HG03066 (cell line): ENCODE results near the gene CAST.

Experiments used
- ATAC-seq: cut with Tn5 transposase; IDR thresholded peaks from one replicate; pipeline ENCODE4 v1.9.1; 2021; ENCODE audit warnings: low read depth; ENCODE audit not compliant: unreplicated experiment

CAST gene

DNA sequence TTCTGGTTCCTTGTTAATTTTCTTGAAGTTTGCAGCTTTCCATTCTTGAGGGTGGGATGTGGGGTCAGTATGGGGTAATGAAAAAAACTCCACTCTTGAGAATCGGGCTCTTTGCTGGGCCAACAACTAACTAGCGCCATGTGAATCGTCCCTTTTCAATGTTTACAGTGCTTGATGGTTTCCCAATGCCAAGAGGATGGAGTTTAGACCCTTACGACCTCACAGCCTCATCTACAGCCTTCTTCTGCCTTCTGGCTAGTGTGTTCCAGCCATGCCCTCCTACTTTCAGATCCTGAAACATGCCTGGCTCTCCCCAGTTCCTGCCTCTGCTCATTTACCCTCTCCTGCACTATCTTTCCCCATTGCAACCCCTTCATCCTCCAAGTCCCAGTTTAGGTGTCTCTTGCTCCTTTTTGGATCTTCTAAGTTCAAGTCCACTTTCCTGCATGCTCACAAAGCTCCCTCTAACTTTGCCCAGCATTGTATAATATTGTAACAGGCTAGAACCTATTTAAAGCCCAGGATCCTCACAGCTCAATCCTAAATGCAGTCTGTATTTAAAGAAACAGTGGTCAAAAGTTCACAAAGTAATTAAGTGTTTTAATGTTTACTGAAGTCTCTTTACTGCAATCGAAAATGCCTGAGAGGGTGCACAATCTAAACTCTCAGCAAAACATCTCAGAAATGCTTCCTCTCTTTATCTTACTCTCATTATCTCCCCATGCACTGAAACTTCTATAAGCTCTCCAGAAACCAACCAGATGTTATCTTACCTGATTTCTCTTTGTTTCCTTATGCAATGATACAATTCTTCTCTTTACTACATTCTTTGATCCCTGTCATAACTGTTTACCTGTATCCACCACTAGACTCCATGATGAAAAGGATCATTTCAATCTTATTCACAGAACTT lies 20.6 kb upstream of the CAST start:
- no peak for ATAC-seq

- no peak for ATAC-seq
Observed at GRCh38 chr5:96642281-96642640, 19.9 kb upstream of the CAST start.

- ATAC-seq: no peak
Observed at GRCh38 chr5:96645091-96645490, 17.1 kb upstream of the CAST start.

DNA sequence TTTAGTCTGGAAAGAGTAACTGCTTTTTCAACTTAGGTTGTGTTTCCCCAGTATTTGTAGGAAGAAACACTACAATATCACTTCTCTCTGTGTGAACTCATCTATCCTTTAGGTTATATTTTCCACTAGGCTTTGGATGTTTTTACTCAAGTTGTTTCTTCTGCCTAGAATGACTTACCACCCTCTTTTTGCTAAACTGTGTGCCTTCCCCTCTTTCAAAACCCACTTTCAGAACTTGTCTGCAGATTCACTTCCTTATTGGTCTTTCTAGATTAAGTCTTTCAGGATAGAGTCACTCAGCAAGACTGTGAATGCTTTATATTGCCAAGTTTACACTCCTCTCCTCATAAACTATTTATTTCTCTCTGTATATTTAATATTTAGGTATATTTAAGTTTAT lies 14.2 kb upstream of the CAST start:
- ATAC-seq: no peak

- no peak for ATAC-seq
Observed at GRCh38 chr5:96648593-96648992, 13.6 kb upstream of the CAST start.

DNA sequence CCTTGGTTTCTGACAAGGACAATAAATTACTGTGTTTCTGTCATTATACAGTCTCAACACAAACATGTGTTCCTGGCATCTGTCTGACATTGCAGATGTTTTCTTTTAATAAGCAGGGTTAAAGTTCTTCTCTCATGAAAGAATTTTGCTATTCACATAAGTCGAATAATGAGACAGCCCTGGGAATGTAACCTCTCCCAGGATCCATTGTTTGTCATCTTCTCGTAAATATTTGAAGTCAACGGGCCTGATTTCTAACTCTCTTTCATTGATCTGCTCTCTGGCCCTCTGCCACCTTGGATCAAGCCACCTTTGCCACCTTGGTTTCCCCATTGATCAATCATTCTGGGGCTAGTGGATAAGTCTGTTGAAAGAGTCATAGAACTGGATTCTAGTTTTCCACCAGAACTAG lies 12.9 kb upstream of the CAST start:
- ATAC-seq: no peak

GRCh38 chr5:96649681-96650540 lies 12.3 kb upstream of the CAST start:
- ATAC-seq: no peak

- no peak for ATAC-seq
Observed at GRCh38 chr5:96651047-96651446, 11.1 kb upstream of the CAST start.

DNA sequence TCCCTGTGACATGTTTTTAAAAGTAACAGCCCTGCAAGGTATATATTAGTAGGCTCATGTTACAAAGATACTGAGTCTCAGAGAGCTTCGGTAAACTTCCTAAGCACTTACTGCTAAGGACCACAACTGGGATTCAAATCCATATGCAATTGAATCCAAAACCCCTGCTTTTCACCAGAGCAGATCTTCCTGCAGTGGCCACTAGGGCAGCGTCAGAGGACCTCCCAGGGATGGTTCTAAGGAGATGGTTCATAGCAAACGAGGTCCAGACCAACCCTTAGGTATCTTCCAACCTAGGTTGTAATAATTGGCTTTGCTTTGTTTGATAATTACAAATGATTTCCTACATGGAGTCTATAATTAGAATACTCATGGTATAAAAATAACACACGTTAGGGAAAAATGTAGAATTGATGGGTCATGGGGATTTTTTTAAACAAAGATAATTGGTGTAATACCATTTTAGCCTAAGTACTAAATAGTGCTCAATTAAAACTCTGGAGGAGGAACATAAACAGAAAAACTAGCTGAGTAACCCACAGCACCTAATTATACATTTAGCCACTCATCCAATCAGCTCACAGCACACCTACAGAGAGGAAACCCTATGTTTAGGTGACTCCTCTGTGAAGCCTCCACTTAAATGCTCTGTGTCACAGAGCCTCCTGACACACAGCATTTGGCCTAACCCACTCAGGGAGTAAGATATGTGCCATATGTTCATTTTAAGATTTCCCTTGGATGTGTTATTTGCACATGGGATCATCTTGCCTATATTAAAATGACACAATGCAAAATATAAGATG lies 10.0 kb upstream of the CAST start:
- no peak for ATAC-seq

DNA sequence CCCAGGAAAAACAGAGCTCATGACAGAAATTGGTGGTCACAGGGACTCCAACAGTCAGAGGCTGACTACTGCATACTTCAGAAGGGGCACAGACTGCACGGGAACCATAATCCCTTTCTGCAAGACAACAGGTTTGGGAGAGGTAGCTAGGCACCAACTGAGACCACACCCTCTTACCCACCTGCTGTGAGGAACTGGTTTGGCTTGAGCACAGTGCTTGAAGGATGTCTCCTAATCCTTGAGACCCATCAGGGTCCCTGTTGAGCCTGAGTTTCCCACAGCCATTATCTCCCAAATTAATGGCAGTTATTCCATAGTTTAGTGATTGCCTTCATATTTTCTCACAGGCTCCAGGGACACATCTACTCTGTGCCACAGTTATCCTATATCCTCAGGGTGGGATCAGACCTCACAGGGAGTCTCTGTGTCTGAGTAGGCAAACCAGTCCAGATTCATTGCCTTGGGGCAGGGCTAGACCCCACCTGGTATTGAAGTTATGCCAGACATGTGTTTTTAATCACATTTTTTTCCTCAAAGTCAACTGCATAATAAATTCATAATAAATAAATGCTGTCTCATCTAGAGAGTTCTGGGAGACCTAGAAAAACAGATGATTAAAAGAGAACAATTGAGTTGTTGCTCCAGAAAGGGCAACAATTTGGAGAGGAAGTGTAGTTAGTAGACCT lies 9.3 kb upstream of the CAST start:
- ATAC-seq: no peak

DNA sequence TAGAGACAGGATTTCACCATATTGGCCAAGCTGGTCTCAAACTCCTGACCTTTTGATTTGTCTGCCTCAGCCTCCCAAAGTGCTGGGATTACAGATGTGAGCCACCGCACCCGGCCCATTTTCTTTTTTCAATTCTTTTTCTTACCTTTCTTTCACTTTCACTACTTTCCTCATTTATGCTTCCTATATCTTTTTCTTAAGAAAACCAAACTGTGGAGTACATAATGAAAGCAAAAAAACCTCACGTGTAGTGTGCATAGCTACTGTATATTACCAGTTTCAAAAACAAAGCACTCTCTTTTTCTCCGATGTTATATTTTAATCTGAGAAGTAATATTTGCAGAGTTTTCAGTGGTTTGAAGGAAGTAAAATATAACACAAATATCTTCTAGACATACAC lies 8.0 kb upstream of the CAST start:
- ATAC-seq: no peak

GRCh38 chr5:96655085-96655484 lies 7.1 kb upstream of the CAST start:
- ATAC-seq: no peak

DNA sequence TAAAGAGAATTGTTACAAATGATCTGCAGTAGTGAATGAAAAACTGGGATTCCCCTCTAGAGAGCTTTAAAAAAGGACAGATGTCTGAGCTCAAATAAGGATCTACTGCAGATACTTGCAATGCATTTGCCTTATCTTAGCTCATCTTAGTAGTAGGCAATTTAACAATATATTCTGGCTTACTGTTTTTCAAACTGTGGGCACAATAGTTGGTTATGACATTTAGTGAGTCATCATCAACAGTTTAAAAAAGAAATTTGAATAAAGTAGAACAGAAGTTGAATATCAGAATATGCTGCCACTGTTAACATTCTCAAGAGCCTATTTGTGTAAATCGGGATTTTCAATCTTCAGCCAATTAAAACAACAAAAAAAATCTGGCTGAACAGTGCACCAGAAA lies 6.7 kb upstream of the CAST start:
- no peak for ATAC-seq

- ATAC-seq: peak; percentile 57
Observed at GRCh38 chr5:96657068-96657467, 5.1 kb upstream of the CAST start.

GRCh38 chr5:96658272-96658671 lies 3.9 kb upstream of the CAST start:
- no peak for ATAC-seq

- ATAC-seq: no peak
Observed at GRCh38 chr5:96659170-96659569, 3.0 kb upstream of the CAST start.

- ATAC-seq: peak; percentile 29
Observed at GRCh38 chr5:96660971-96661854, 963 bp upstream of the CAST start.

GRCh38 chr5:96662725-96663518 lies 746 bp downstream of the CAST start:
- ATAC-seq: peak; percentile 66

DNA sequence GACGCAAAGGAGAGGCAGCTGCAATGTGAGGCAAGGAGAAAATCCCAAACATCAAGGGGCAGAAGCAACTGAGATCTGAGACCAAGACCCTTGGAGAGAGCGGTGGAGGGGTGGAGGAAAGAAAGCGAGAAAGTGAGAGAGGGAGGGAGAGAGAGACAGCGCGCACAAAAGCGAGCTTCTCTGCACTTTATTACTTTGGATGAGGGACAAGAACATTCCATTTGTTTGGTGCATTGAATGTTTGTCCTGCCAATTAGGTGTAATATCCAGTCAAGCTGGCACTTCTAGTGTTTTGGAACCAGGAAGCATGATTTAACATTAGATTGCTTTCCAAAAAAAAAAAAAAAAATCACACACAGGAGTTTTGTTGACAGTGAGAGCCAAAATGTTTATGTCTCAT lies 1.4 kb downstream of the CAST start:
- no peak for ATAC-seq
